Nephron (organoid): ENCODE results near the gene ADPRS.
A peak's percentile ranks its signal among the peaks of the same experiment; 100 is the strongest.

ENCODE experiments used
- H3K27ac Mint-ChIP-seq, 3 experiments: 2 replicates each; pipeline ENCODE4 v1.8.0; 2020; ENCODE audit warnings: mixed read lengths in 3 of 3, mild to moderate bottlenecking in 2 of 3, moderate library complexity in 1 of 3
- H3K27me3 Mint-ChIP-seq: 2 replicates; pipeline ENCODE4 v1.8.0; 2021; ENCODE audit warnings: low read depth, mild to moderate bottlenecking, moderate library complexity, mixed read lengths
- H3K36me3 Mint-ChIP-seq: 2 replicates; pipeline ENCODE4 v1.8.0; 2020; ENCODE audit warnings: low read depth, mixed read lengths
- H3K4me1 Mint-ChIP-seq: 2 replicates; pipeline ENCODE4 v1.8.0; 2020; ENCODE audit warnings: mixed read lengths
- H3K4me3 Mint-ChIP-seq, 3 experiments: 2 replicates each; pipeline ENCODE4 v1.8.0; 2020; ENCODE audit warnings: mild to moderate bottlenecking in 3 of 3, mixed read lengths in 3 of 3, moderate library complexity in 2 of 3
- H3K9me3 Mint-ChIP-seq: 2 replicates; pipeline ENCODE4 v1.8.0; 2020; ENCODE audit warnings: mixed read lengths
- CTCF ChIP-seq, 3 experiments: fragments of 200-600 bp; sonication (generic); IDR thresholded peaks; one replicate each; pipeline ENCODE4 v1.5.0; 2021; ENCODE audit warnings: antibody characterized with exemption in 3 of 3; ENCODE audit not compliant: unreplicated experiment in 3 of 3

ADPRS gene

GRCh38 chr1:36122062-36123030, 33.7 kb downstream of the ADPRS start:
- H3K4me3 Mint-ChIP-seq: peak overlapping the region in 2 of 3 experiments; percentile 4 to 8
- H3K9me3 Mint-ChIP-seq: no peaks in the 10 kb centered on the region
- peak overlapping the region in 2 of 3 experiments; percentile 31 to 74 for H3K27ac Mint-ChIP-seq
- no peaks in the 10 kb centered on the region for H3K36me3 Mint-ChIP-seq
- H3K27me3 Mint-ChIP-seq: peaks cover 33% of the 10 kb centered on the region
- peaks cover 55% of the 10 kb centered on the region for H3K4me1 Mint-ChIP-seq
- no peak for TF ChIP-seq CTCF (IDR thresholded peaks at IDR 0.05; ENCODE audit: unreplicated experiment in 3 of 3)

GRCh38 chr1:36123356-36123755, 34.7 kb downstream of the ADPRS start:
- peak overlapping the region; percentile 49 to 65 (median 54) for H3K4me3 Mint-ChIP-seq
- no peak for TF ChIP-seq CTCF (IDR thresholded peaks at IDR 0.05; ENCODE audit: unreplicated experiment in 3 of 3)
- no peaks in the 10 kb centered on the region for H3K36me3 Mint-ChIP-seq
- H3K9me3 Mint-ChIP-seq: no peaks in the 10 kb centered on the region
- peaks cover 58% of the 10 kb centered on the region for H3K4me1 Mint-ChIP-seq
- peaks cover 37% of the 10 kb centered on the region for H3K27me3 Mint-ChIP-seq
- peak overlapping the region; percentile 74 to 89 (median 75) for H3K27ac Mint-ChIP-seq

- Mint-ChIP-seq H3K36me3 (no peaks in the 10 kb centered on the region), H3K4me3 (peak overlapping the region; percentile 74 to 75 (median 74)), H3K27ac (peak overlapping the region in 2 of 3 experiments; percentile 64 to 84), H3K27me3 (peaks cover 46% of the 10 kb centered on the region), H3K9me3 (no peaks in the 10 kb centered on the region), H3K4me1 (peaks cover 50% of the 10 kb centered on the region)
- TF ChIP-seq CTCF (IDR thresholded peaks at IDR 0.05; ENCODE audit: unreplicated experiment in 3 of 3): no peak
Observed at GRCh38 chr1:36124404-36125128, 35.9 kb downstream of the ADPRS start.

GRCh38 chr1:36125129-36125991, 36.7 kb downstream of the ADPRS start, which contains the start of gene COL8A2:
COL8A2 (minus strand) TSS chr1:36125222; CDS start chr1:36100242, 24,980 bp downstream.
- peak within 1 kb of the TSS; percentile 74 to 78 (median 75) for H3K4me3 Mint-ChIP-seq
- no peaks in the 10 kb centered on the region for H3K36me3 Mint-ChIP-seq
- peaks cover 46% of the 10 kb centered on the region for H3K4me1 Mint-ChIP-seq
- H3K9me3 Mint-ChIP-seq: no peaks in the 10 kb centered on the region
- TF ChIP-seq CTCF (IDR thresholded peaks at IDR 0.05; ENCODE audit: unreplicated experiment in 3 of 3): no peak
- H3K27me3 Mint-ChIP-seq: peaks cover 41% of the 10 kb centered on the region
- H3K27ac Mint-ChIP-seq: peak within 1 kb of the TSS; percentile 7 to 95 (median 71)

GRCh38 chr1:36126005-36126716, 37.5 kb downstream of the ADPRS start:
- Mint-ChIP-seq H3K4me3 (peak overlapping the region; percentile 69 to 78 (median 71)), H3K9me3 (no peaks in the 10 kb centered on the region), H3K4me1 (peaks cover 48% of the 10 kb centered on the region), H3K27ac (peak overlapping the region; percentile 22 to 95 (median 71)), H3K36me3 (no peaks in the 10 kb centered on the region), H3K27me3 (peaks cover 40% of the 10 kb centered on the region)
- TF ChIP-seq CTCF (IDR thresholded peaks at IDR 0.05; ENCODE audit: unreplicated experiment in 3 of 3): no peak
